Hindlimb muscle (tissue), 1 donor: ENCODE data around the gene PRR23B. TPM values are rescaled to one million over a fixed set of nuclear protein-coding genes. Genes with fewer than 3 reads are reported as not detected.

Source experiments
- DNase-seq: peaks from one replicate; pipeline ENCODE4 v3.0.0-alpha.2; 2013
- polyA plus RNA-seq: library from polyadenylated mRNA; unstranded; fragments of 120-200 nt; gene quantifications from one replicate; pipeline ENCODE4 v1.2.1, GENCODE V29; 2013; ENCODE audit not compliant: insufficient read length

The PRR23B gene
- polyA plus RNA-seq, 1 donor = not detected

GRCh38 chr3:138974462-138974861 lies 46.3 kb downstream of the PRR23B start:
- DNase-seq = no peak

GRCh38 chr3:138972941-138973340 lies 47.8 kb downstream of the PRR23B start:
- DNase-seq = no peak

DNA sequence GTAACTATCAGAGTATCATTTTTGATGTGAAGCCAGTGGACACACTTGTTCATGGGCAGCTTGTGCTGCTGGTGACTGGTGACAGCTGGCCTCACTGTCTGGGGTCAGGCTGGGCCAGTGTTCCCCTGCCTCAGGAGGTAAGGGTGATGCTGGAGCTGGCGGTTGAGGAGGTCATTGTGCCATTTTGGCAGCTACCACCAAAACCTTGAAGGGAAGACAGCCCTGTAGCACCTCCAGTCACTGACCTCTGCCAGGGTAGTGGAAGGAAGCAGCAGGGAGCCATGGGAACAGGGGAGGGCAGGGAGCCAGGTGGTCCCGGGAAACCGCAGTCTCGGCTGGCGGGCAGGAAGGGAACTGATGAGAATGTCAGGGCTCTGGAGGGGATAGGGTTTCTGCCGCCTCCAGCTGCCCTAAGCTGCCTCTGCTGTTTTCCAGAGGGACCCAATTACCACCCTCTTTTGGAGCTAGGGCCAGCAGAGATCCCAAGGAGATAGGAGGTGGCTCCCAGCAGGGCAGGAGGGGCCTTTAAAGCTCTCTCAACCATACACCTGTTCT lies 48.9 kb downstream of the PRR23B start:
- DNase-seq = no peak

Other genes starting within 250 kb of the PRR23B start
- 12.1 TPM for gene PIK3CB, start 186.0 kb downstream of the PRR23B start, polyA plus RNA-seq
- gene FOXL2, start 73.8 kb downstream of the PRR23B start, polyA plus RNA-seq = not detected
- 0.08 TPM for gene FOXL2NB, start 73.7 kb downstream of the PRR23B start, polyA plus RNA-seq
- not detected for gene PRR23A, start 14.7 kb downstream of the PRR23B start, polyA plus RNA-seq
- gene PRR23C, start 24.0 kb upstream of the PRR23B start, polyA plus RNA-seq = not detected